ENCODE results near the gene PLEKHM2. TPM values are rescaled to one million over a fixed set of nuclear protein-coding genes. Genes with fewer than 3 reads are reported as not detected.

PLEKHM2 gene
- total and polyA plus RNA-seq, 4 donors = 32.5 to 79.2 (median 63.1) TPM

- H3K9me3 ChIP-seq (ENCODE audit: control insufficient read depth in 4 of 4, insufficient read depth in 3 of 4, low read length in 3 of 4) = no peaks in the 10 kb centered on the region
- H3K36me3 ChIP-seq (ENCODE audit: control insufficient read depth in 4 of 4, insufficient read depth in 4 of 4, low read length in 4 of 4) = peaks cover 0 to 31% (median 9%) of the 10 kb centered on the region in 4 donors
- TF ChIP-seq CTCF (IDR thresholded peaks at IDR 0.05; ENCODE audit: control extremely low read depth, extremely low read depth) = no peak
- no peak overlapping the region for H3K27ac ChIP-seq (ENCODE audit: low read depth in 1 of 2, low read length in 1 of 2)
- ATAC-seq (ENCODE audit: insufficient read depth, low FRiP score) (no peak), DNase-seq (no peak)
- H3K9ac ChIP-seq (ENCODE audit: insufficient read depth in 1 of 2, low read length in 2 of 2) = no peak overlapping the region
- H3K4me3 ChIP-seq = no peak overlapping the region
- 73 to 77% methylated on average over 10 of the region's 10 CpGs for WGBS, 2 donors
- peaks cover 0 to 30% (median 9%) of the 10 kb centered on the region in 5 donors for H3K4me1 ChIP-seq (ENCODE audit: control insufficient read depth in 5 of 5, insufficient read depth in 5 of 5, low read length in 5 of 5)
- no peaks in the 10 kb centered on the region for H3K27me3 ChIP-seq (ENCODE audit: control insufficient read depth in 3 of 3, insufficient read depth in 3 of 3, low read length in 2 of 3)
Observed at GRCh38 chr1:15764269-15764764, 80.2 kb downstream of the PLEKHM2 start.

- Histone ChIP-seq H3K27me3 (ENCODE audit: control insufficient read depth in 3 of 3, insufficient read depth in 3 of 3, low read length in 2 of 3) (no peaks in the 10 kb centered on the region), H3K27ac (ENCODE audit: low read depth in 1 of 2, low read length in 1 of 2) (no peak overlapping the region), H3K4me1 (ENCODE audit: control insufficient read depth in 5 of 5, insufficient read depth in 5 of 5, low read length in 5 of 5) (peaks cover 0 to 30% (median 9%) of the 10 kb centered on the region in 5 donors), H3K36me3 (ENCODE audit: control insufficient read depth in 4 of 4, insufficient read depth in 4 of 4, low read length in 4 of 4) (peaks cover 0 to 31% (median 9%) of the 10 kb centered on the region in 4 donors), H3K9ac (ENCODE audit: insufficient read depth in 1 of 2, low read length in 2 of 2) (no peak overlapping the region), H3K4me3 (no peak overlapping the region), H3K9me3 (ENCODE audit: control insufficient read depth in 4 of 4, insufficient read depth in 3 of 4, low read length in 3 of 4) (no peaks in the 10 kb centered on the region)
- 84 to 87% methylated on average over 15 of the region's 15 CpGs for WGBS, 2 donors
- ATAC-seq (ENCODE audit: insufficient read depth, low FRiP score) (no peak), DNase-seq (no peak)
- TF ChIP-seq CTCF (IDR thresholded peaks at IDR 0.05; ENCODE audit: control extremely low read depth, extremely low read depth) = no peak
Observed at GRCh38 chr1:15764890-15765289, 80.8 kb downstream of the PLEKHM2 start.

- Histone ChIP-seq H3K36me3 (ENCODE audit: control insufficient read depth in 4 of 4, insufficient read depth in 4 of 4, low read length in 4 of 4) (peaks cover 0 to 33% (median 15%) of the 10 kb centered on the region in 4 donors), H3K9me3 (ENCODE audit: control insufficient read depth in 4 of 4, insufficient read depth in 3 of 4, low read length in 3 of 4) (no peaks in the 10 kb centered on the region), H3K4me3 (no peak overlapping the region), H3K9ac (ENCODE audit: insufficient read depth in 1 of 2, low read length in 2 of 2) (no peak overlapping the region), H3K4me1 (ENCODE audit: control insufficient read depth in 5 of 5, insufficient read depth in 5 of 5, low read length in 5 of 5) (peaks cover 0 to 22% (median 9%) of the 10 kb centered on the region in 5 donors), H3K27ac (ENCODE audit: low read depth in 1 of 2, low read length in 1 of 2) (no peak overlapping the region), H3K27me3 (ENCODE audit: control insufficient read depth in 3 of 3, insufficient read depth in 3 of 3, low read length in 2 of 3) (no peaks in the 10 kb centered on the region)
- ATAC-seq (ENCODE audit: insufficient read depth, low FRiP score) (no peak), DNase-seq (no peak)
- 88 to 90% methylated on average over 20 of the region's 20 CpGs for WGBS, 2 donors
- TF ChIP-seq CTCF (IDR thresholded peaks at IDR 0.05; ENCODE audit: control extremely low read depth, extremely low read depth) = no peak
Observed at GRCh38 chr1:15765495-15766194, 81.5 kb downstream of the PLEKHM2 start.
